Measurements from ENCODE around the gene NAALADL2.

GRCh38 chr3:175475765-175476164 lies 616.6 kb downstream of the NAALADL2 start:
- no peak for TF ChIP-seq CTCF (IDR thresholded peaks at IDR 0.05)
- TF ChIP-seq EZH2 (IDR thresholded peaks at IDR 0.05) = no peak
- TF ChIP-seq EZH2phosphoT487 (IDR thresholded peaks at IDR 0.05) = no peak

All from neural progenitor cell (in vitro differentiated cells).